Measurements from ENCODE around the gene BRCA1. TPM values are rescaled to one million over a fixed set of nuclear protein-coding genes. Genes with fewer than 3 reads are reported as not detected.
"Not testable (repeated sequence)": the region's sequence is repeated elsewhere in the genome, so short reads cannot be mapped to it uniquely, and the experiment has no call there.

The BRCA1 gene
- total RNA-seq, 1 donor from 2014 or later = 0.85 TPM

DNA sequence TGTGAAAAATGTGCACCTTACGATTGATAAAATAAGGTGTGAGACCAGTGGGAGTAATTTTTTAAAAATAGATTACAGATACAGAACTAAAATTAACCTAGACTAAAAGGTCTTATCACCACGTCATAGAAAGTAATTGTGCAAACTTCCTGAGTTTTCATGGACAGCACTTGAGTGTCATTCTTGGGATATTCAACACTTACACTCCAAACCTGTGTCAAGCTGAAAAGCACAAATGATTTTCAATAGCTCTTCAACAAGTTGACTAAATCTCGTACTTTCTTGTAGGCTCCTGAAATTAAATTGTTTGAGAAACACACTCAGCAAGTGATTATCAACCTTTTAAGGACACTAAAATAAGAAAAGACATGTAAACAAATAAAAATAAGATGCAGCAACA, 20.5 kb downstream of the BRCA1 start:
- no peaks in the 10 kb centered on the region for H3K36me3 ChIP-seq
- no peak overlapping the region for H3K4me3 ChIP-seq
- H3K9me3 ChIP-seq = no peaks in the 10 kb centered on the region
- no peak for DNase-seq (ENCODE audit: low spot score in 2 of 2)
- TF ChIP-seq, protein P1, sequence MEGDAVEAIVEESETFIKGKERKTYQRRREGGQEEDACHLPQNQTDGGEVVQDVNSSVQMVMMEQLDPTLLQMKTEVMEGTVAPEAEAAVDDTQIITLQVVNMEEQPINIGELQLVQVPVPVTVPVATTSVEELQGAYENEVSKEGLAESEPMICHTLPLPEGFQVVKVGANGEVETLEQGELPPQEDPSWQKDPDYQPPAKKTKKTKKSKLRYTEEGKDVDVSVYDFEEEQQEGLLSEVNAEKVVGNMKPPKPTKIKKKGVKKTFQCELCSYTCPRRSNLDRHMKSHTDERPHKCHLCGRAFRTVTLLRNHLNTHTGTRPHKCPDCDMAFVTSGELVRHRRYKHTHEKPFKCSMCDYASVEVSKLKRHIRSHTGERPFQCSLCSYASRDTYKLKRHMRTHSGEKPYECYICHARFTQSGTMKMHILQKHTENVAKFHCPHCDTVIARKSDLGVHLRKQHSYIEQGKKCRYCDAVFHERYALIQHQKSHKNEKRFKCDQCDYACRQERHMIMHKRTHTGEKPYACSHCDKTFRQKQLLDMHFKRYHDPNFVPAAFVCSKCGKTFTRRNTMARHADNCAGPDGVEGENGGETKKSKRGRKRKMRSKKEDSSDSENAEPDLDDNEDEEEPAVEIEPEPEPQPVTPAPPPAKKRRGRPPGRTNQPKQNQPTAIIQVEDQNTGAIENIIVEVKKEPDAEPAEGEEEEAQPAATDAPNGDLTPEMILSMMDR (IDR thresholded peaks at IDR 0.05) = no peak
- intact Hi-C loops (cut with DNase I) = no loop called here
- no peaks in the 10 kb centered on the region for H3K27me3 ChIP-seq
- no peak overlapping the region for H3K27ac ChIP-seq
- H3K4me1 ChIP-seq = no peaks in the 10 kb centered on the region

DNA sequence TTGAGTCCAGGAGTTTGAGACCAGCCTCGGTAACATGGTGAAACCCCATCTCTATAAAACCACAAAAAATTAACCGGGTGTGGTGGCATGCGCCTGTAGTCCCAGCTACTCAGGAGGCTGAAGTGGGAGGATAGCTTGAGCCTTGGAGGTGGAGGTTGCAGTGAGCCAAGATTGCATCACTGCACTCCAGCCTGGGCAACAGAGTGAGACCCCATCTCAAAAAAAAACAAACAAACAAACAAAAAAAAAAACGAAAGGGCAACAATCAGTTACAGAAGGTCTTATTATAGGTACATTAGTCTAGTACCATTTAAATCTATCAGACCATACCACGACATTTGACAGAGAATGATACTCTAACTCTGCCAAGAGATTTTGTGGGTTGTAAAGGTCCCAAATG, 29.8 kb downstream of the BRCA1 start:
- H3K4me3 ChIP-seq; DNase-seq (ENCODE audit: low spot score in 2 of 2); intact Hi-C loops (cut with DNase I); H3K27me3 ChIP-seq; H3K27ac ChIP-seq; H3K9me3 ChIP-seq; H3K36me3 ChIP-seq: not testable (repeated sequence)
- peaks cover 8 to 30% of the 10 kb centered on the region in 2 donors for H3K4me1 ChIP-seq

DNA sequence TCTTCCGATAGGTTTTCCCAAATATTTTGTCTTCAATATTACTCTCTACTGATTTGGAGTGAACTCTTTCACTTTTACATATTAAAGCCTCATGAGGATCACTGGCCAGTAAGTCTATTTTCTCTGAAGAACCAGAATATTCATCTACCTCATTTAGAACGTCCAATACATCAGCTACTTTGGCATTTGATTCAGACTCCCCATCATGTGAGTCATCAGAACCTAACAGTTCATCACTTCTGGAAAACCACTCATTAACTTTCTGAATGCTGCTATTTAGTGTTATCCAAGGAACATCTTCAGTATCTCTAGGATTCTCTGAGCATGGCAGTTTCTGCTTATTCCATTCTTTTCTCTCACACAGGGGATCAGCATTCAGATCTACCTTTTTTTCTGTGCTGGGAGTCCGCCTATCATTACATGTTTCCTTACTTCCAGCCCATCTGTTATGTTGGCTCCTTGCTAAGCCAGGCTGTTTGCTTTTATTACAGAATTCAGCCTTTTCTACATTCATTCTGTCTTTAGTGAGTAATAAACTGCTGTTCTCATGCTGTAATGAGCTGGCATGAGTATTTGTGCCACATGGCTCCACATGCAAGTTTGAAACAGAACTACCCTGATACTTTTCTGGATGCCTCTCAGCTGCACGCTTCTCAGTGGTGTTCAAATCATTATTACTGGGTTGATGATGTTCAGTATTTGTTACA, 30.9 kb downstream of the BRCA1 start:
- DNase-seq (ENCODE audit: low spot score in 2 of 2) = peak in 1 of 2 donors; percentile 69
- no peaks in the 10 kb centered on the region for H3K9me3 ChIP-seq
- TF ChIP-seq, protein P1 (IDR thresholded peaks at IDR 0.05) = no peak
- intact Hi-C loops (cut with DNase I) = loop anchor here (1.0 kb wide), 1 partner anchor 69 kb away; the partner anchor contains the start of gene RND2
- H3K36me3 ChIP-seq = no peaks in the 10 kb centered on the region
- H3K4me1 ChIP-seq = peaks cover 8 to 30% of the 10 kb centered on the region in 2 donors
- H3K4me3 ChIP-seq = no peak overlapping the region
- no peaks in the 10 kb centered on the region for H3K27me3 ChIP-seq
- H3K27ac ChIP-seq = peak overlapping the region; percentile 47 to 73

- H3K4me1 ChIP-seq = peaks cover 8 to 30% of the 10 kb centered on the region in 2 donors
- no peaks in the 10 kb centered on the region for H3K36me3 ChIP-seq
- H3K27me3 ChIP-seq = no peaks in the 10 kb centered on the region
- intact Hi-C loops (cut with DNase I) = loop anchor here (2.0 kb wide), 1 partner anchor 78 kb away; the partner anchor contains the start of gene NBR1
- no peak overlapping the region for H3K4me3 ChIP-seq
- H3K27ac ChIP-seq = peak overlapping the region in 1 of 2 donors; percentile 57
- no peaks in the 10 kb centered on the region for H3K9me3 ChIP-seq
- DNase-seq (ENCODE audit: low spot score in 2 of 2) = no peak
- TF ChIP-seq, protein P1 (IDR thresholded peaks at IDR 0.05) = no peak
Measured at GRCh38 chr17:43092901-43093300, 32.3 kb downstream of the BRCA1 start.

- Histone ChIP-seq H3K4me3 (no peak overlapping the region), H3K36me3 (no peaks in the 10 kb centered on the region), H3K9me3 (no peaks in the 10 kb centered on the region), H3K4me1 (peaks cover 8 to 30% of the 10 kb centered on the region in 2 donors), H3K27ac (no peak overlapping the region), H3K27me3 (no peaks in the 10 kb centered on the region)
- TF ChIP-seq, protein P1 (IDR thresholded peaks at IDR 0.05) = no peak
- intact Hi-C loops (cut with DNase I) = no loop called here
- no peak for DNase-seq (ENCODE audit: low spot score in 2 of 2)
Measured at GRCh38 chr17:43090022-43090421, 35.1 kb downstream of the BRCA1 start.

DNA sequence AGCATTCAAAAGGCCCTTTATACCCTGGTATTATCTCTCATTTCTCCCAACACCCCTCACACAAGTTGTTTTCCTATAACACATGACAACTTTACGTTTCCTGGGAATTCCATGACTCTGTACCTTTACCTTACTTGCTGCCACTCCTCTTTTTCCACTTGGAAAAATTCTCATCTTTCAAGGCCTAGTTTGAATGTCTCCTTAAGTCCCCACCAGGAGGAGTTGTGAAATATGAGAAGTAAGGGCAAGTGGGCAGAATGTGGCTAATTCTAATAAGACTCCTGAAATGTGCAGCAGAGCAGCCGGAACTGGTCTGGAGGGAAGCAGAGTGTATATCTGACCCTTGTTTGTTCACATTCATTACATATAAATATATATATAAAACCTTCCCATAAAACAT, 39.7 kb downstream of the BRCA1 start:
- TF ChIP-seq, protein P1 (IDR thresholded peaks at IDR 0.05) = no peak
- Histone ChIP-seq H3K4me1 (peaks cover 0 to 7% of the 10 kb centered on the region in 2 donors), H3K4me3 (no peak overlapping the region), H3K27me3 (no peaks in the 10 kb centered on the region), H3K27ac (peak overlapping the region; percentile 69 to 84), H3K9me3 (no peaks in the 10 kb centered on the region), H3K36me3 (no peaks in the 10 kb centered on the region)
- no peak for DNase-seq (ENCODE audit: low spot score in 2 of 2)
- intact Hi-C loops (cut with DNase I) = no loop called here
